ENCODE measurements around the gene PLSCR3.
A peak's percentile ranks its signal among the peaks of the same experiment; 100 is the strongest.
"Not testable (repeated sequence)": the region's sequence is repeated elsewhere in the genome, so short reads cannot be mapped to it uniquely, and the experiment has no call there.

Gene PLSCR3

DNA sequence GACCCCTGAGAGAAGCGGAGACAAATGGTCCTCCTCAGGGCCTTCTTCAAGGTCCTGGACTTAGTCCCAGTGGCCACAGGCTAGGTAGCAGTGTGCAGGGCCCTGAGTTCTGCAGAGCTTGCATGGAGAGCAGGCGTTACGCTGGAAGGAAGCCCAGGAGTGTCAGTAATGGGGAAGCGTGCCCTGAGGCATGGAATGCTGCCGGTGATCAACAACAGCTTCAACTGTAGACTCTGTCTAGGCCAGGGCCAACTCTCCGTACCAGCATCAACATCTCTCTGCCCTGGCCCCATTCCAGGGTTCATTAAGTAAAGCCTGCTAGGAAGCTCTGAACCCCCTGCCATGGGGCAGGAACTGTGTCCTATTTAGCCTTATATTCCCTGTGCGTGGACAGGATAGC lies 14.0 kb downstream of the PLSCR3 start:
- DNase-seq (ENCODE audit: low read depth), result no peak

DNA sequence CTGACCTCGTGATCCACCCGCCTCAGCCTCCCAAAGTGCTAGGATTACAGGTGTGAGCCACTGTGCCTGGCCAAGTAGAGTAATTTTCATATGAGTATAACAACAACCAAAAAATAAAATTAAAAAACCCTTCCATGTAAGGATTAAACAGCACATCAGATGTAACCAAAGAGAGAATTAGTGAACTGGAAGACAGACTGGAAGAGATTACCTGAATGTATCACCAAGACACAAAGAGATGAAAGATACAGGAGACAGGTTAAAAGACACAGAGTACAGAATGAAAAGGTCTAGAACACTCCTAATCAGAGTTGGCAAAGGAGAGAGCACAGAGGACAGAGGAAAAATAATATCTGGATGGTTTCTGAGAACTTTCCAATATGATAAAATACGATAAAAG lies 15.2 kb downstream of the PLSCR3 start:
- no peak for DNase-seq (ENCODE audit: low read depth)

DNA sequence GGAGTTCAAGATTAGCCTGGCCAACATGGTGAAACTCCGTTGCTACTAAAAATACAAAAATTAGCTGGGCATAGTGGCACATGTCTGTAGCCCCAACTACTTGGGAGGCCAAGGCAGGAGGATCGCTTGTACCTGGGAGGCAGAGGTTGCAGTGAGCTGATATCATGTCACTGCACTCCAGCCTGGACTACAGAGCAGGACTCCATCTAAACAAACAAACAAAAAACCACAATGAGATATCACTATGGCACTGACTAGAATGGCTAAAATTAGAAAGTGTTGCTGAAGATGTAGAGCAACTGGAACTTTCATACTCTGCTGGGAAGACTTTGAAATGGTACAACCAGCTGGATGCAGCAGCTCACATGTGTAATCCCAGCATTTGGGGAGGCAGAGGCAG lies 20.0 kb downstream of the PLSCR3 start:
- no peak for DNase-seq (ENCODE audit: low read depth)

DNA sequence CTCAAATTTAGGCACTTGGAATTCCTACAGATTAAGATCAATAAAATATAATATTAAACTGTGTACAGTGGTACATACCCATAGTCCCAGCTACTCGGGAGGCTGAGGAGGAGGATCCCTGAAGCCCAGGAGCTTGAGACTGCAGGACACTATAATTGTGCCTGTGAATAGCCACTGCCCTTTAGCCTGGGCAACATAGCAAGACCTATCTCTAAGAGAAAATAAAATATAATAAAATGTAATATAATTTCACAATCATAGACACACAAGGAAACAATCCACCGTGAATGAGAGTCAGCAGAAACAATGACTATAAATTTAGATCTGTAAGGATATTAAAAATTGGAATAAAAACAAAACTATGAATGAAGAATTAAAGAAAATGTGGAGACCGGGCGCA lies 23.5 kb downstream of the PLSCR3 start:
- DNase-seq (ENCODE audit: low read depth), result no peak

DNA sequence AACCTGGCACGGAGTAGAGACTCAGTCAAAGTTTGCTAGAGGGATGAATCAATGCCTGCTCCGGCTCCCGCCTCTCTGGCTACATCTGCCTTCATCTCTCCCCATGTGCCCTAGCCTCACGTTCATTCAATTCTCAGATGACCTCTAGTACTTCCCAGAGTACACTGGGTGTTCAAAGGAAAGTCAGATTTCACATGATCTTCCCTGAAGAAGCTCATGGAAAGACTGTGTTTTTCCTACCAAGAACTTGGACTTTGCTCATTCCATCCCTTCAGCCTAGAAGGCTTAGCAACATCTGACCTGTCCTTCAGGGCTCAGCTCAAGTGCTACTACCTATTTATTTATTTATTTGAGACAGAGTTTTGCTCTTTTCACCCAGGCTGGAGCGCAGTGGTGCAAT lies 24.5 kb downstream of the PLSCR3 start:
- DNase-seq (ENCODE audit: low read depth), result no peak

DNA sequence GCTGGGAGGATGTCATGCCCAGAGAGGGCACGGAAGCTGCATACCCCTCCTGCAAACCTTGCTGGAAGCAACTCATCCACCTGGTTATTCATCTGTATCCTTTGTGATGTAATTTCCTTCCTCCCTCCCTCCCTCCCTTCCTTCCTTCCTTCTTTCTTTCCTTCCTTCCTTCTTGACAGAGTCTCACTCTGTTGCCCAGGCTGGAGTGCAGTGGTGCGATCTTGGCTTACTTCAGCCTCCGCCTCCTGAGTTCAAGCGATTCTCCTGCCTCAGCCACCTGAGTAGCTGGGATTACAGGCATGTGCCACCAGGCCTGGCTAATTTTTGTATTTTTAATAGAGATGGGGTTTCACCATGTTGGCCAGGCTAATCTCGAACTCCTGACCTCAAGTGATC lies 25.7 kb downstream of the PLSCR3 start:
- not testable (repeated sequence) for DNase-seq (ENCODE audit: low read depth)

DNA sequence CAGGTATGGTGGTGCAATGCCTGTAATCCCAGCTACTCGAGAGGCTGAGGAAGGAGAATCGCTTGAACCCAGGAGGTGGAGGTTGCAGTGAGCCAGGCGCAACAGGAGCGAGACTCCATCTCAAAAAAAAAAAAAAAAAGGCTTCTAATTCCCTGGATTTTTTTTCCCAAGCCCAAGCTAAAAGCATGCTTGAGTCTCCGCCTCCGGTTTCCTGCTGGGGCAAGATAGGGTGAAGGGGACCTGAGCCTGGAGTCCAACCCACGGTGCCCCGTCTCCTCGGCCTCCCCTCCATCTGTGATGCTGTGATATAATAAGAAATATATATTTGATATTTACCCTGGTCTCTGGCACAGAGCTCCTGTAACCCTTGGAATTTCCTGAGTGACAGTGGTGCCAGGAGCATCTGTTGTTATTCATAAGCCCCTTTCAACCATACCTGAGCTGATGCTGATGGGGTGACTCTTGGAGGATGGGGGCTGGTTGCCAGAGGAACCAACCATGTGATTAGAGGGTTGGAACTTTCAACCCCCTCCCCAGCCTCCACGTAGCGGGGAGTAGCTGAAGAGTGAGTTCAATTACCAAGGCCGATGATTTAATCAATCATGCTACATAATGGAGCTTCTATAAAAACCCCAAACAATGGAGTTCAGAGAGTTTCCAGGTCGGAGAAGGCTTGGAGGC lies 26.3 kb downstream of the PLSCR3 start:
- no peak for DNase-seq (ENCODE audit: low read depth)

DNA sequence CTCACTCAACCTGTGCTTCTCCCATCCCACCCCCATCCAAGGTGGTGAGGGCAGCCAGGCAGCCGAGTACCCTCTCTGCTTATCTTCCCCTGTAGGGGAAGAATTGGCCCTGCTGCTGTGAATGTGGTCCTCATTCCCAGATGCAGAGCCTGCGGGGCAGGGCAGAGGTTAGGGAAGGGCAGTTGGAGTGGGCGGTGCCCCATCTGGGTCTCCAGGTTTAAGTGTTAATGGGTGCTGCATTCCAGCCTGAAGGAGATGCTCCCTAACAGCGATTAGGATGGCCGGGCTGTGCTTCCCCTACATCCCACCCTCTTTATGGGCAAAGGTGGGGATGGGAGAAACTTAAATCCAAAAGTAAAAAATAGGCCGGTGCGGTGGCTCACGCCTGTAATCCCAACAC lies 27.2 kb downstream of the PLSCR3 start:
- DNase-seq (ENCODE audit: low read depth), result no peak

DNA sequence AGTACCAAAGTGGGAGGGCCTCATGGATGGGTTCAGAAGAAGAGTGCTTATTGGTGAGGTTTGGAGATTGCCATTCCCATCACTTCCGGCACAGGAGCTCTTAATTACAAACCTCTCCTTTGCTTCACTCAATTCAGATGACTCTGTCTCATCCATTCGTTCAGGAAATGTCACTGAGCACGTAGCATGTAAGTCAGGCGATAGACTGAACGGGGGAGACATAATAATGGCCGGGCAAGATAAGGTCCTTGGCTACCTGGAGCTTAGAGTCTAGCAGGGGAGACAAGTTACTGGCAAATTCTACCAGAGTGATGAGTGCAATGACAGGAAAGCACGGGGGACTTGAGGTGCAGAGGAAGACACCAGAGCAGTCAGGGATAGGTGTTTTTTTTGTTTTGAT lies 28.4 kb downstream of the PLSCR3 start:
- not testable (repeated sequence) for DNase-seq (ENCODE audit: low read depth)

DNA sequence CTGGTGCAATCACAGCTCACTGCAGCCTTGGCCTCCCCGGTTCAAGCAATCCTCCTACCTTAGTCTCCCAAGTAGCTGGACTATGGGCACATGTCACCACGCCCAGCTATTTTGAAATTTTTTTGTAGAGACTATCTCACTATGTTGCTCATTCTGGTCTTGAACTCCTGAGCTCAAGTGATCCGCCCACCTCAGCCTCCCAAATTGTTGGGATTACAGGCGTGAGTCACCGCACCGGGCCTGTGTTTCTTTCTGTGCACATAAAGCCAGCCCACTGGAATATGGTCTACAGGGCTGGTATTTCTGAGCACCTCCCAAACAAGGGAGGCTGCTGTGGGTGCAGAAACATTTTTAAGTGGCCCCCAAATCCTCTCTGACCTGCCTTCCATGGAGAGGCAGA lies 31.0 kb downstream of the PLSCR3 start:
- no peak for DNase-seq (ENCODE audit: low read depth)

DNA sequence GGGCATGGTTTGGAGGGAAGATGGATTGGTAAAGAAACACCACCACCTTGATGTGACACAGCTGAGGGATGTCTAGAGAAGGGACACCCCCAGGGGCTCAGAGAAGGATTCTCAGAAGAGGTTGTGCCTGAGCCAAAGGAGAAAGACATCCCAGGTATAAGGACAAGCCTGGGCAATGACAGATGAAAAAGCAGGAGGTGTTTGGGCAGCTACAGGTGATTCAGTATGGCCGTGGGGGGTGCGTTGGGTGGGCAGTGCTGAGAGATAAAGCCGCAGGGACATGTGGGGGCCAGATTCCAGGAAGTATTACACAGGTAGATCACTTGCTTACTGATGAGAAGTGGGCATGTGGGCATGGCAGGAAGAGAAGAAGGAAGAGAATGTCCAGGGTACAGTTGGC lies 32.4 kb downstream of the PLSCR3 start:
- no peak for DNase-seq (ENCODE audit: low read depth)

DNA sequence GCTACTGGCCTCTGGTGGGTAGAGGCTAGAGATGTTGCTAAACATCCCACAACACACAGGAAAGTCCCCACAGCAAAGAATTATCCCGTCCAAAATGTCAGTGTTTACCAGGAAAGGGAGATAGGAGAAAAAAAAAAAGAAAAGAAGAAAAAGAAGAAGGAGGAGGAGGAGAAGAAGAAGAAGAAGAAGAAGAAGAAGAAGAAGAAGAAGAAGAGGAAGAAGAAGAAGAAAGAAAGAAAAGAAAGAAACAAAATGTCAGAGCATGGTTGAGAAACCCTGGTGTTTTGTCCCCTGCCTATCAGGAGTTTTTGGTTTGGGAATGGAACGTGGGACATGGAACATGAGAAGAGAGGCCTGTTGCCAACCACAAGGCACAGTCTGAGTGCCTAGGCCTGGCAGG lies 36.9 kb downstream of the PLSCR3 start:
- no peak for DNase-seq (ENCODE audit: low read depth)

DNA sequence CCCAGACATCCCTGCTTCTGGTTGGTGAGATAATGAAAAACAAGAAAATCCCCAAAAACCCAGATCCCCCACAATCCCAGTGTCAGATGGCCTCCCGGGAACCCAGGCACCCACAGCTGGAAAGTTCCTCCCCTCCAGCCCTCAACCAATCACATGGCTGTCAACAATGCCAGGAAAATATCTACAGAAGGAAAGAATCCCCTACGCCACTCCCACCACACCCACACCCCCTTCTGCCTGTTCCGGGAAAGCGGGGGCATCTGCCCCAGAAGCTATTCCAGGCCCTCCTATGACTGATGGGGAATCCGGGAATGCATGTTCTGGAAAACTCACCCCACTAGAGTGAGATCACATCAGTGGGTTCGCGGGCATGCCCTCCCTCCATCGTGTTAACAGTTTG lies 37.6 kb downstream of the PLSCR3 start:
- no peak for DNase-seq (ENCODE audit: low read depth)

DNA sequence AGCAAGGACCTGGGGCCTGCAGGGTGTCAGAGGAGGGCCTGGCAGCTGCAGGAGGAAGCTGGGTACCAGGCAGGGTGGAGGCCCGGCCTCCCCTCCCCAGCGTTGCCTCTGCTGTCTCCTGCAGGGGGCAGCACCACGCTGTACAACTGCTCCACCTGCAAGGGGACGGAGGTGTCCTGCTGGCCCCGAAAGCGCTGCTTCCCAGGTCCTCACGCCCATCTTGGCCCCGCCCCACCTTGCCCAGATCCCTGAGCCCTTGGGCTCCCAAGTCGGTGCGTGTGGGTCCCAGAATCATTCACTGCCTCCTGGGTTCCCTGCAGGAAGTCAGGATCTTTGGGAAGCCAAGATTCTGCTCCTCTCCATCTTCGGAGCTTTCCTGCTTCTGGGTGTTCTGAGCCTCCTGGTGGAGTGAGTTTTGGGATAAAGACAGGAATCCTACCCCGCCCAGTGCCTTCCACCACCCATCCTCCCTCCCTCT lies 38.2 kb downstream of the PLSCR3 start:
- DNase-seq (ENCODE audit: low read depth), result peak; percentile 74

DNA sequence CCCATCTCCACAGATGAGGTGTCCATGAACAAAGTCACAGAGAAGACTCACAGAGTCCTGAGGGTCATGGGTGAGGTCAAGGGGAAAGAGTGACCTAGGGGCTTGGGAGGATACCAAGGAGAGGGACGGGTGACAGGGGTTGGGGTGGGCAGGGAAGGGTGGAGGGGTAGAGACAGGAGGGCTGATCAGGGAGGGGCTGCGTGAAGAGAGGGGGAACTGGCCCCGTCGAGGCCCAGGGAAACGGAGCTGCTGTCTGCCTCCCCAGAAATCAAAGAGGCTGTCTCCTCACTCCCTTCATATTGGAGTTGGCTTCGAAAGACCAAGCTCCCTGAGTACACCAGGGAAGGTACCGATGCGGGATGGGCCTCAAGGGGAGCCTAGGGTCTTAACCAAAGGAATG lies 38.8 kb downstream of the PLSCR3 start:
- DNase-seq (ENCODE audit: low read depth), result no peak

DNA sequence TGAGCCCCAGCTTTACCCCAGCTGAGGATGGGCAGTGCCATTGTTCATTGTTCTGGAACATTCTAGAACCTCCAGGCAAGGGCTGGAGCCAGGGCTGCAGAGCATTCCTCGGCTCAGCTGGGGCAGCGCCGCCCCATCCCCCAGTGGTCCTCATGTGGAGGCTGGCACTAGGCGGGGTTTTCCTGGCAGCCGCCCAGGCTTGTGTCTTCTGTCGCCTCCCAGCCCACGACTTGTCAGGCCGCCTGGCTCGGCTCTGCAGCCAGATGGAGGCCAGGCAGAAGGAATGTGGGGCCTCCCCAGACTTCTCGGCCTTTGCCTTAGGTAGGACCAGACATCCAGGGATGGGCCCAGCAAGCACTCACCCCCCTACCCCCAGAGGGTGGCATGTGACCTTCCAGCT lies 39.3 kb downstream of the PLSCR3 start, which contains the start of gene TMEM95:
TMEM95 (plus strand) TSS at position 104 of the 400 bp plus-strand sequence; CDS start at position 153, 49 bp downstream.
- no peak for DNase-seq (ENCODE audit: low read depth)

DNA sequence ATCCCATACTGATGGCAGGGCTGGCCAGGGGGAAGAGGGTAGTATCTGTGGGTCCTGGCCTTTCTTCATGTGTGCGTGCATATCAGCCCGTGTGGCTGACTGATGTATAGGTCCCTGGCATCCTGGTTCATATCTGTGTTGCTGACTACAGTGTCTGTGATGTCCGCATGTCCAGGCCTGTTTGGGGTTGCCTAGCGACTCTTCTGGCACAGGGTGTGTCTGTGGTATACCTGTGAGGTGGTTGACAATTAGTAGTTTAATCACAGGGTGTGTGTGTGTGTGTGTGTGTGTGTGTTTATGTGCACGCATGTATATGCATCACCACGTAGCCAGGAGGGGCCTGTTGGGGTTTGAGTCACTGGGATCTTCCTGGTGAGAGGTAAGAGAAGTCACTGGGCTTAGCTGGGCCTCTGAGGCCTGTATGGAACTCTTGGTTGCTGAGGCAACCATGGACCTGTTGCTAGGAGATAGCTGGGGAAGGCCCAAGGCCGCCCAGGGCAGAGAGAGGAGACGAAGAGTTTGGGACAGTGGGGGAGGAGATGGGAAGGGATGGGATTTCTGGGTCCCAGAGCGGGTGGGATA lies 40.0 kb downstream of the PLSCR3 start:
- DNase-seq (ENCODE audit: low read depth), result no peak

DNA sequence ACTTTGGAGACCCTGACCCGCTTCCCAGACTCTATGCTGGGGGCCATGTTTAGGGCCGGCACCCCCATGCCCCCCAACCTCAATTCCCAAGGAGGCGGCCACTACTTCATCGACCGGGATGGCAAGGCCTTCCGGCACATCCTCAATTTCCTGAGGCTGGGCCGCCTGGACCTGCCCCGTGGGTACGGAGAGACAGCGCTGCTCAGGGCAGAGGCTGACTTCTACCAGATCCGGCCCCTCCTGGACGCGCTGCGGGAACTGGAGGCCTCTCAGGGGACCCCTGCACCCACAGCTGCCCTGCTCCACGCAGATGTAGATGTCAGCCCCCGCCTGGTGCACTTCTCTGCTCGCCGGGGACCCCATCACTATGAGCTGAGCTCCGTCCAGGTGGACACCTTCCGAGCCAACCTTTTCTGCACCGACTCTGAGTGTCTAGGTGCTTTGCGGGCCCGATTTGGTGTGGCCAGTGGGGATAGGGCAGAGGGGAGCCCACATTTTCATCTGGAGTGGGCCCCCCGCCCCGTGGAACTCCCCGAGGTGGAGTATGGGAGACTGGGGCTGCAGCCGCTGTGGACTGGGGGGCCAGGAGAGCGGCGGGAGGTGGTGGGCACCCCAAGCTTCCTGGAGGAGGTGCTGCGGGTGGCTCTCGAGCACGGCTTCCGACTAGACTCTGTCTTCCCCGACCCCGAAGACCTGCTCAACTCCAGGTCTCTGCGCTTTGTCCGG lies 41.3 kb downstream of the PLSCR3 start:
- no peak for DNase-seq (ENCODE audit: low read depth)

DNA sequence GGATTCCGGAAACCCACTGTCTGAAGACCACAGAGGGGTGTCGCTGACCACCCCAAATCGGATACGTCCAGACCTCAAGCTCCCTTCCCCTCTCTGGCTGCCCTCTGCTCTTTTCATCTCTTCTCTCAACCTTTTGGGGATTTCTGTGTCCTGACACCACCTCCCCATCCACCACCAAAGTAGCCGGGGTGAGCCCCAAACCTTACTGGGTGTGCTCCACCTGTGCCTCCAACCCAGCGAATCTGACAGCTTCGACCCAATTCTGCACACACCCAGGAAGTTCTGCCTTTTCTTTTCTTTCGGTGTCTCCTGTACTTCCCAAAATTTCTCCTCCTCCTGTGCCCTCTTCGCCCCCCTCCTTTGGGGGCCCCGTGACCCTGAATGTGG lies 41.8 kb downstream of the PLSCR3 start:
- DNase-seq (ENCODE audit: low read depth), result no peak

DNA sequence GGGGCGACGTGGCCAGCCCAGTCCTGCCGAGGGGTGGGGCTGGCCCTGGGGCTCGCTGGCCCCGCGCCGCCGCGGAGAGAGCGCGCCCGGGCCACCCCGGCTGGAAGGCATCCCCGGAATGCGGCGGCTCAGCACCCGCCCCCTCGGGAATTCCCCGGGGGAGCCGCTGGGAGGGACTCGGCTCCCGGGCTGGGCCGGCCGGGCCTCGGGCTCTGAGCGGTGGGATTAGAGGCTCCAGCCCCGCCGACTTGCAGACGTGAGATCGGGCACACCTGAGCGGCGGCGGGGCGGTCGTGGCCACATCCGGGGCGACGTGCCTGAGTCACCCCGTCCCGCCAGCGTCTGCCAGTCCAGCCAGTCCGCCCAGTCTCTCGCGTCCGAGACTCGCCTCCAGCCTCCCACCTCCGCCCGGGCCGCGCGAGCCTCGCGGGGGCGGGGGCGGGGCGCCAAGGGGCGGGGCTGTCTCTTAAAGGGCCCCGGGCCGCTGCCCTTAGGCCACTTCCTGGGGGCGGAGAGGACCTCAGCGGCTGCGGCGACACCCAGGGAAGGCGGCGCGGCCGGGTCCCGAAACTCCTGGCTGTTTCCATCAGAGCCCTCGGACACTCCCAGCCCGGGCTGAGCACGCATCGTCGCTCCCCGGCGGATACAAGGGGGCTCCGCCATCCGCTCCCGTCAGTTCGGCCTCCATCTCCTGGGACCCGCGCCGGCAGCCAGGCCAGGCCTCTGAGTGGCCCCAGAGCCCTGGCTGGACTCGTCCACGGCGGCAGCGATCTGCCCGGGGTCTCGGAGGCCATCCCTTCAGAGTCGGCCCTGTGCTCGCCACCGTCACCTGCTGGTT lies 42.4 kb downstream of the PLSCR3 start, which contains the start of gene KCTD11:
KCTD11 (plus strand) TSS at position 498 of the 838 bp plus-strand sequence.
- no peak for DNase-seq (ENCODE audit: low read depth)

DNA sequence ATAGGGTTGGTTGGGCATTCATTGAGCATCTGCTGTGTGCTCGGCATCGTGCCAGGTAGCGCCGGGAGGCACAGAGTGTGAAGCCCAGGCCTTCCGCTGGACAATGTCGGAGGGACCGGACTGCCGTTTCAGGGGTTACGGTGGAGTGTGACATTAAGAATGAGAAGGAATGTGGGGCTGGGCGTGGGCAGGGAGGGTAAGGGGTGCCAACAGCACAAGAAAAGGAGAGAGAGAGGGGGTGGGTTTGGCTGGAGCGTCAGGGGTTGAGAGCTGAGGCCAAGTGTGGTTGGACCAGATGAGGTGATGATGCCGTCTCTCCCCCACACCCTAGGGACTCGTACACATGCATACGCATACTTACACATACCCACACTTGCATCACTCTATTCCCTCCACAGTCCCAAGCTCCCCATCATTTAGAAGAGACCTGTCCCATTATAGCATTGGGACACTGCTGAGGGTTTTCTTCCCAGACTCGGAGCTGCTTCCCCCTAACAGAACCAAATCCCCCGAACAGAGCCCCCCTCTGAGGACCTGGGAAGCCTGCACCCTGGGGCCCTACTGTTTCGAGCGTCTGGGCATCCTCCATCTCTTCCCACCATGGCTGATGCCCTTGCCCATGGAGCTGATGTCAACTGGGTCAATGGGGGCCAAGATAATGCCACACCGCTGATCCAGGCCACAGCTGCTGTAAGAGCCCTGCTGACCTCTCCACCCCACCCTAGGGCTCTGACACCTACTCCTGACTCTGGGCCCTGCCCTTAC lies 45.7 kb downstream of the PLSCR3 start:
- DNase-seq (ENCODE audit: low read depth), result no peak
